SK-N-SH treated with all-trans-retinoic acid at 6 μM for 48 hours (cell line): ENCODE results near the gene GLRX2.

Experiments used
- ATAC-seq: fragments of 200-7000 bp; cut with Tn5 transposase; 3 replicates; pipeline ENCODE4 v1.9.1; 2020; ENCODE audit warnings: mild to moderate bottlenecking, moderate library complexity
- BACH2 ChIP-seq: fragments of 250-450 bp; sonication (Bioruptor Pico); IDR thresholded peaks from 2 replicates; pipeline ENCODE4 v1.9.0; 2021; ENCODE audit warnings: mild to moderate bottlenecking, borderline replicate concordance
- CREB5 ChIP-seq: fragments of 250-450 bp; sonication (Bioruptor Pico); IDR thresholded peaks from 2 replicates; pipeline ENCODE4 v1.5.1; 2020; ENCODE audit warnings: low read depth, mild to moderate bottlenecking, moderate library complexity
- CSDC2 ChIP-seq: fragments of 250-450 bp; sonication (Bioruptor Pico); IDR thresholded peaks from 2 replicates; pipeline ENCODE4 v1.5.0; 2020; ENCODE audit warnings: mild to moderate bottlenecking, moderate library complexity
- CSRNP3 ChIP-seq: fragments of 250-450 bp; sonication (Bioruptor Pico); IDR thresholded peaks from 2 replicates; pipeline ENCODE4 v1.5.1; 2021; ENCODE audit warnings: mild to moderate bottlenecking, moderate library complexity
- ESRRG ChIP-seq: fragments of 250-450 bp; sonication (Bioruptor Pico); IDR thresholded peaks from 2 replicates; pipeline ENCODE4 v1.6.1; 2021; ENCODE audit warnings: mild to moderate bottlenecking
- GLIS3 ChIP-seq: fragments of 250-450 bp; sonication (Bioruptor Pico); IDR thresholded peaks from 2 replicates; pipeline ENCODE4 v1.5.0; 2020; ENCODE audit warnings: mild to moderate bottlenecking, moderate library complexity
- ISL1 ChIP-seq: fragments of 250-450 bp; sonication (Bioruptor Pico); IDR thresholded peaks from 2 replicates; pipeline ENCODE4 v2.1.2; 2022; ENCODE audit warnings: mild to moderate bottlenecking, moderate library complexity
- OSR1 ChIP-seq: fragments of 250-450 bp; sonication (Bioruptor Pico); IDR thresholded peaks from 2 replicates; pipeline ENCODE4 v1.8.0; 2022; ENCODE audit warnings: moderate library complexity, mild to moderate bottlenecking, inconsistent platforms
- PATZ1 ChIP-seq: fragments of 250-450 bp; sonication (Bioruptor Pico); IDR thresholded peaks from 2 replicates; pipeline ENCODE4 v1.8.0; 2020; ENCODE audit warnings: mild to moderate bottlenecking, moderate library complexity, borderline replicate concordance
- POU6F1 ChIP-seq: fragments of 250-450 bp; sonication (Bioruptor Pico); IDR thresholded peaks from 2 replicates; pipeline ENCODE4 v1.8.0; 2021; ENCODE audit warnings: low read depth, mild to moderate bottlenecking, moderate library complexity, borderline replicate concordance
- PPARA ChIP-seq: fragments of 250-450 bp; sonication (Bioruptor Pico); IDR thresholded peaks from 2 replicates; pipeline ENCODE4 v1.5.0; 2020; ENCODE audit warnings: mild to moderate bottlenecking, borderline replicate concordance
- RARB ChIP-seq: fragments of 250-450 bp; sonication (Bioruptor Pico); IDR thresholded peaks from 2 replicates; pipeline ENCODE4 v1.8.0; 2021; ENCODE audit warnings: mild to moderate bottlenecking, moderate library complexity
- SNAI2 ChIP-seq: fragments of 250-450 bp; sonication (Bioruptor Pico); IDR thresholded peaks from 2 replicates; pipeline ENCODE4 v1.5.0; 2020; ENCODE audit warnings: mild to moderate bottlenecking, moderate library complexity
- TCF4 ChIP-seq: fragments of 250-450 bp; sonication (Bioruptor Pico); IDR thresholded peaks from 2 replicates; pipeline ENCODE4 v1.8.0; 2021; ENCODE audit warnings: mild to moderate bottlenecking, moderate library complexity, borderline replicate concordance
- TOX ChIP-seq: fragments of 250-450 bp; sonication (Bioruptor Pico); IDR thresholded peaks from 2 replicates; pipeline ENCODE4 v1.8.0; 2021; ENCODE audit warnings: mild to moderate bottlenecking, moderate library complexity, borderline replicate concordance
- TSHZ2 ChIP-seq: fragments of 250-450 bp; sonication (Bioruptor Pico); IDR thresholded peaks from 2 replicates; pipeline ENCODE4 v1.5.0; 2020; ENCODE audit warnings: mild to moderate bottlenecking, moderate library complexity
- ZFP3 ChIP-seq: fragments of 250-450 bp; sonication (Bioruptor Pico); IDR thresholded peaks from 2 replicates; pipeline ENCODE4 v1.5.0; 2020; ENCODE audit warnings: mild to moderate bottlenecking, moderate library complexity
- ZFP30 ChIP-seq: fragments of 450-650 bp; formaldehyde crosslinking; IDR thresholded peaks from 2 replicates; pipeline ENCODE4 v1.5.0; 2022; ENCODE audit warnings: mild to moderate bottlenecking, moderate library complexity
- ZNF565 ChIP-seq: fragments of 450-650 bp; formaldehyde crosslinking; conservative IDR thresholded peaks from 2 replicates; pipeline ENCODE4 v1.5.0; 2020; ENCODE audit warnings: low read depth, mild to moderate bottlenecking, moderate library complexity
- ZNF70 ChIP-seq: fragments of 450-650 bp; formaldehyde crosslinking; IDR thresholded peaks from 2 replicates; pipeline ENCODE4 v1.5.0; 2020; ENCODE audit warnings: mild to moderate bottlenecking, moderate library complexity
- ZNF8 ChIP-seq: fragments of 450-650 bp; formaldehyde crosslinking; IDR thresholded peaks from 2 replicates; pipeline ENCODE4 v1.5.0; 2020; ENCODE audit warnings: mild to moderate bottlenecking, moderate library complexity

Gene GLRX2

GRCh38 chr1:193102662-193103061, 2.6 kb downstream of the GLRX2 start:
- no peak for ATAC-seq
- TF ChIP-seq TSHZ2 (no peak), ZNF565 (CRISPR knock-in tag) (no peak), PATZ1 (CRISPR knock-in tag) (no peak), TOX (CRISPR knock-in tag) (no peak), ESRRG (CRISPR knock-in tag) (no peak), CSDC2 (CRISPR knock-in tag) (no peak), ZFP3 (no peak), ZNF8 (CRISPR knock-in tag) (no peak), ZFP30 (CRISPR knock-in tag) (no peak), ISL1 (CRISPR knock-in tag) (no peak), TCF4 (CRISPR knock-in tag) (no peak), GLIS3 (CRISPR knock-in tag) (no peak), PPARA (CRISPR knock-in tag) (no peak), POU6F1 (CRISPR knock-in tag) (no peak), CSRNP3 (CRISPR knock-in tag) (no peak), OSR1 (no peak), RARB (no peak), SNAI2 (CRISPR knock-in tag) (no peak), ZNF70 (CRISPR knock-in tag) (no peak), BACH2 (CRISPR knock-in tag) (no peak)

GRCh38 chr1:193094112-193094511, 11.1 kb downstream of the GLRX2 start:
- TF ChIP-seq POU6F1 (CRISPR knock-in tag) = no peak
- TF ChIP-seq CSDC2 (CRISPR knock-in tag) = no peak
- TF ChIP-seq ZFP3 = no peak
- no peak for TF ChIP-seq OSR1
- TF ChIP-seq CREB5 (CRISPR knock-in tag) = no peak
- TF ChIP-seq RARB = no peak
- no peak for TF ChIP-seq PPARA (CRISPR knock-in tag)
- TF ChIP-seq TSHZ2 = no peak
- no peak for TF ChIP-seq SNAI2 (CRISPR knock-in tag)
- no peak for TF ChIP-seq BACH2 (CRISPR knock-in tag)
- no peak for TF ChIP-seq GLIS3 (CRISPR knock-in tag)
- TF ChIP-seq ZNF565 (CRISPR knock-in tag) = no peak
- ATAC-seq = no peak
